ENCODE data around the gene VASH2.

The VASH2 gene

DNA sequence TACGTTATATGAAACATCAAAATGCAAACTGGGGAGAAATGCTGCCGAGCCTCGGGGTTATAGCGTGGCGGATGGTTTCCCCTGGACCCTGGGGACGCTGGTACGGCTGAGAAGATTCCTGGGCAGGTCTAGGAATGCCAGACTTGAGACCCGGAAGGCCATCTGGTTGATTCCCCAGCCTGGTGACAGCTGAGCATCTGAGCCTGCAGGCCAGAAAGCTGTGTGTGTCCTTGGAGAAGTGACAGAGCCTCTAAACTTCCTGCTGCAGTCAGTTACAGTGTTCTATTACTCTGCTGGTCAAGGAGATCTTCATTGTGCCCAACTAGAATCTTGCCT, 2.3 kb downstream of the VASH2 start:
- no peak for TF ChIP-seq CTCF (conservative IDR thresholded peaks at IDR 0.05; ENCODE audit: low read length)
- H3K4me3 ChIP-seq (ENCODE audit: low read length) = no peak overlapping the region
- no peak for DNase-seq (ENCODE audit: low read depth)

DNA sequence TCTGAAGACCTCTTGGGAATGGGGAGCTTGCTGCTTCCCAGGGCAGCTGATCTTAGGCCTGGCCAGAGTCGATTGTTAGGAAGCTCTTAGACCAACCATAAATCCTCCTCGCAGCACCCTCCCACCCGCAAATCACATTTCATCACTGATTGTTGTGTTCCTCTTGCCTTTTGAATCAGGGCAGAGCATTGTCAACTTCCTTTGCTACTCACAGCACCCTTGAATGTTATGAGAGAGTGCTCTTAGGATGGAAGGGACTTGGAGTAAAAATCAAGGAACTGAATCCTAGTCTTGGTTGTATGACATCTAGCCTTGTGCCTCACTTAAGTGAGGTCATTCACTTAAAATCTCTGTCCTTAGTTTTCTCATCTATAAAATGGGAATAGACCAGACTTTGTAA, 3.0 kb downstream of the VASH2 start:
- no peak overlapping the region for H3K4me3 ChIP-seq (ENCODE audit: low read length)
- no peak for TF ChIP-seq CTCF (conservative IDR thresholded peaks at IDR 0.05; ENCODE audit: low read length)
- DNase-seq (ENCODE audit: low read depth) = no peak

- H3K4me3 ChIP-seq (ENCODE audit: low read length) = no peak overlapping the region
- no peak for TF ChIP-seq CTCF (conservative IDR thresholded peaks at IDR 0.05; ENCODE audit: low read length)
- no peak for DNase-seq (ENCODE audit: low read depth)
Observed at GRCh38 chr1:212954514-212954913, 4.2 kb downstream of the VASH2 start.

- no peak for DNase-seq (ENCODE audit: low read depth)
- TF ChIP-seq CTCF (conservative IDR thresholded peaks at IDR 0.05; ENCODE audit: low read length) = no peak
- H3K4me3 ChIP-seq (ENCODE audit: low read length) = no peak overlapping the region
Observed at GRCh38 chr1:212955098-212955497, 4.8 kb downstream of the VASH2 start.

DNA sequence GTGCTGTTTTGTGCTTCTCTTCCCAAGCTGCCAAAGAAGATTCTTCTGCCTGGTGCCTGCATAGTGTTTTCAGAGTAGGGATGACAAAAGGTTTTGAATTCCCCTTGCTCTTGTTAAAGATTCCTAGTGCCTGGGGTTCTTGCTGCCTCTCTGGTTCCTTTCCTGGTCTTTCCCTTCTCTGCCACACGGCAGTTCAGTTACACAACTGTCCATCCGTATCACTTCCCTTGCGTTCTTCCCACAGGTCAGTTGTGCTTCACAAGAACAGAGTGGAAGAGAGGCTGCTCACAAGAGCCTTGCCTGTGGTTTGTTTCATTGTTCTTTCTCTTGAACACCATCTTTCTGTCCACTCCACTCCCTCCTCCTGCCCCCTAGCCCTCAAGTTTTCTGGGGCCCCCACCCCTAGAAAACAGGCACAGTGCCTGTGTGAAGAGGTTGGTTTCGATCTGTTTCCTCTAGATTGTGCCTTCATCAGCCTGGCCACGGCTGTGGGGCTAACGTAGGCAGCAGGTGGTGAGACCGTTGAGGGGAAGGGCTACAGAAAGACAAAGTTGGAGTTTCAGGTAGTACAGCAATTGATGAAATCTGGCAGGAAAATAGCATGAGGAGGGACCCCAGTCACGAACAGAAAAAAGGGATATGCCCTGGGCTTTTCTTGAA, 5.8 kb downstream of the VASH2 start:
- TF ChIP-seq CTCF (conservative IDR thresholded peaks at IDR 0.05; ENCODE audit: low read length) = no peak
- H3K4me3 ChIP-seq (ENCODE audit: low read length) = no peak overlapping the region
- DNase-seq (ENCODE audit: low read depth) = no peak

GRCh38 chr1:212957546-212957945, 7.2 kb downstream of the VASH2 start:
- no peak for TF ChIP-seq CTCF (conservative IDR thresholded peaks at IDR 0.05; ENCODE audit: low read length)
- no peak overlapping the region for H3K4me3 ChIP-seq (ENCODE audit: low read length)
- no peak for DNase-seq (ENCODE audit: low read depth)

DNA sequence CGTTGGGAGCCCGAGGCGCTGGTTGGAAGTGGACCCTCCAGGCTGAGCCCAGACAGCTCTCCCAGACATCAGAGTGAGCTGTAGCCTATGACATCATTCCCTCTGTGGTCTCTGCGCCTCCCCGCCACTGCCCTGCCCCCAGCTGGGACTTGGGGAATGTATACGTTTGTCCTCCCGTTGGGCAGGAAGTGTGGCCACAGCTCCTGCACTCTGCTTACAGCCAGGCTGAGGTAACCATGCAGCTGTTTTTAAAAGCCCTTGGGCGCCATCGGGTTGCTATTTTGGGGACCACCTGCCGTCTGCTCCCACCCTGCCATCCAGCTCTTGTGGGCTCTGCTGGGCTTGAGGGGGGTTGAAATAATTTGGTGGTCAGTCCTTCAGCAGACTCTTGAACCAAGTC, 7.8 kb downstream of the VASH2 start:
- no peak for DNase-seq (ENCODE audit: low read depth)
- no peak overlapping the region for H3K4me3 ChIP-seq (ENCODE audit: low read length)
- no peak for TF ChIP-seq CTCF (conservative IDR thresholded peaks at IDR 0.05; ENCODE audit: low read length)
